ENCODE results near the gene CELA2A.

Gene CELA2A

GRCh38 chr1:15444468-15445389 is 11.8 kb upstream of the CELA2A start:
- Histone ChIP-seq H3K4me1 (ENCODE audit: low read depth, poor library complexity, severe bottlenecking) (no peaks in the 10 kb centered on the region), H3K27me3 (ENCODE audit: insufficient read depth, low read depth) (no peaks in the 10 kb centered on the region), H3K4me2 (no peak overlapping the region), H3K36me3 (ENCODE audit: insufficient read depth) (no peaks in the 10 kb centered on the region), H2AFZ (ENCODE audit: low read depth) (no peak overlapping the region), H3K27ac (no peak overlapping the region), H3K4me3 (IDR thresholded peaks at IDR 0.05; ENCODE audit: insufficient read depth, low read depth, low read length) (no peak overlapping the region), H3K79me2 (ENCODE audit: insufficient read depth, low read depth) (no peaks in the 10 kb centered on the region), H4K20me1 (ENCODE audit: insufficient read depth) (no peaks in the 10 kb centered on the region), H3K9ac (no peak overlapping the region)
- TF ChIP-seq CTCF (conservative IDR thresholded peaks at IDR 0.05; ENCODE audit: low read depth, low read length) = no peak

- Histone ChIP-seq H3K4me1 (ENCODE audit: low read depth, poor library complexity, severe bottlenecking) (no peaks in the 10 kb centered on the region), H3K4me3 (IDR thresholded peaks at IDR 0.05; ENCODE audit: insufficient read depth, low read depth, low read length) (no peak overlapping the region), H2AFZ (ENCODE audit: low read depth) (no peak overlapping the region), H3K9ac (no peak overlapping the region), H4K20me1 (ENCODE audit: insufficient read depth) (no peaks in the 10 kb centered on the region), H3K27ac (no peak overlapping the region), H3K36me3 (ENCODE audit: insufficient read depth) (no peaks in the 10 kb centered on the region), H3K79me2 (ENCODE audit: insufficient read depth, low read depth) (no peaks in the 10 kb centered on the region), H3K4me2 (no peak overlapping the region), H3K27me3 (ENCODE audit: insufficient read depth, low read depth) (no peaks in the 10 kb centered on the region)
- no peak for TF ChIP-seq CTCF (conservative IDR thresholded peaks at IDR 0.05; ENCODE audit: low read depth, low read length)
These were observed 11.0 kb upstream of the CELA2A start for GRCh38 chr1:15445390-15446122.

DNA sequence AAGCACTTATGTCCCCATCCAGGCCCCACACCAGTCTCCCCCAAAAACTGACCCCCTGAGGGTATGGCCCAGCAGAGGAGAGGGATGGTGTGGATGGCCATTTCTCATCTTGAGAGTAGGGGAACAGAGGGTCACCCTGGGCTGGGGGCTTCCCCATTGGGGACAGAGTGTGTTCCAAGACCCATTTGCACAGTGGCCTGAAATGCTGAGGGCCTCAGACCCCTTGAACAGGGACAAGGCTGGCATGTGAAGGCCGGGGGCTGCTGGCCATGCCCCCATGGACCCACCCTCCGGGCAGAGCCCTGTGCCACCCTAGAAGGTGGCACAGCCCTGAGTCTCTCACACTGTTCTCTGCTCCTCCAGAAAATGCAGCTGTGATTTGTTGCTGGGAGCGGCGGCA is 10.3 kb upstream of the CELA2A start:
- Histone ChIP-seq H3K4me2 (no peak overlapping the region), H3K79me2 (ENCODE audit: insufficient read depth, low read depth) (no peaks in the 10 kb centered on the region), H3K36me3 (ENCODE audit: insufficient read depth) (no peaks in the 10 kb centered on the region), H2AFZ (ENCODE audit: low read depth) (no peak overlapping the region), H3K27me3 (ENCODE audit: insufficient read depth, low read depth) (no peaks in the 10 kb centered on the region), H3K9ac (no peak overlapping the region), H3K4me1 (ENCODE audit: low read depth, poor library complexity, severe bottlenecking) (no peaks in the 10 kb centered on the region), H4K20me1 (ENCODE audit: insufficient read depth) (no peaks in the 10 kb centered on the region), H3K4me3 (IDR thresholded peaks at IDR 0.05; ENCODE audit: insufficient read depth, low read depth, low read length) (no peak overlapping the region), H3K27ac (no peak overlapping the region)
- TF ChIP-seq CTCF (conservative IDR thresholded peaks at IDR 0.05; ENCODE audit: low read depth, low read length) = no peak

- H3K4me1 ChIP-seq (ENCODE audit: low read depth, poor library complexity, severe bottlenecking) = no peaks in the 10 kb centered on the region
- no peaks in the 10 kb centered on the region for H3K36me3 ChIP-seq (ENCODE audit: insufficient read depth)
- H3K9ac ChIP-seq = no peak overlapping the region
- H4K20me1 ChIP-seq (ENCODE audit: insufficient read depth) = no peaks in the 10 kb centered on the region
- no peak overlapping the region for H3K27ac ChIP-seq
- no peak overlapping the region for H3K4me3 ChIP-seq (IDR thresholded peaks at IDR 0.05; ENCODE audit: insufficient read depth, low read depth, low read length)
- TF ChIP-seq CTCF (conservative IDR thresholded peaks at IDR 0.05; ENCODE audit: low read depth, low read length) = no peak
- H2AFZ ChIP-seq (ENCODE audit: low read depth) = no peak overlapping the region
- no peaks in the 10 kb centered on the region for H3K79me2 ChIP-seq (ENCODE audit: insufficient read depth, low read depth)
- H3K27me3 ChIP-seq (ENCODE audit: insufficient read depth, low read depth) = no peaks in the 10 kb centered on the region
- no peak overlapping the region for H3K4me2 ChIP-seq
These were observed 7.6 kb upstream of the CELA2A start for GRCh38 chr1:15448877-15449462.
